GM23338 (cell line): Measurements from ENCODE around the gene GKN2. TPM values are rescaled to one million over a fixed set of nuclear protein-coding genes. Genes with fewer than 3 reads are reported as not detected.

Experiments
- ATAC-seq: fragments of 200-7000 bp; cut with Tn5 transposase; 3 replicates; pipeline ENCODE4 v1.9.1; 2020
- DNase-seq: peaks from one replicate; pipeline ENCODE4 v3.0.0-alpha.2; 2015; ENCODE audit warnings: low spot score
- H2AFZ ChIP-seq: fragments of 200-600 bp; sonication (generic); 2 replicates; pipeline ENCODE4 v1.8.0; 2016; ENCODE audit warnings: antibody characterized with exemption, mild to moderate bottlenecking, moderate library complexity
- H3F3A ChIP-seq: fragments of 200-600 bp; sonication (generic); replicated peaks from 2 replicates; pipeline ENCODE4 v1.8.0; 2017; ENCODE audit warnings: antibody characterized with exemption, mixed run types, low read depth
- H3K27ac ChIP-seq: fragments of 200-600 bp; sonication (generic); 2 replicates; pipeline ENCODE4 v1.6.1; 2016; ENCODE audit warnings: low read depth
- H3K27me3 ChIP-seq: fragments of 200-600 bp; sonication (generic); 2 replicates; pipeline ENCODE4 v1.8.0; 2016; ENCODE audit warnings: mild to moderate bottlenecking, mixed run types, moderate library complexity; ENCODE audit not compliant: insufficient read depth
- H3K36me3 ChIP-seq: fragments of 200-600 bp; sonication (generic); 2 replicates; pipeline ENCODE4 v1.8.0; 2016; ENCODE audit warnings: mild to moderate bottlenecking; ENCODE audit not compliant: insufficient read depth
- H3K4me1 ChIP-seq: fragments of 200-600 bp; sonication (generic); 2 replicates; pipeline ENCODE4 v1.8.0; 2016; ENCODE audit warnings: mild to moderate bottlenecking, moderate library complexity; ENCODE audit not compliant: insufficient read depth
- H3K4me2 ChIP-seq: fragments of 200-600 bp; sonication (generic); 2 replicates; pipeline ENCODE4 v1.7.1; 2017; ENCODE audit warnings: mixed run types
- H3K4me3 ChIP-seq: fragments of 200-600 bp; sonication (generic); 2 replicates; pipeline ENCODE4 v1.6.1; 2016; ENCODE audit warnings: mixed run types
- H3K79me2 ChIP-seq: fragments of 200-600 bp; sonication (generic); replicated peaks from 2 replicates; pipeline ENCODE4 v1.8.0; 2017; ENCODE audit warnings: mild to moderate bottlenecking; ENCODE audit not compliant: insufficient read depth
- H3K9me2 ChIP-seq: fragments of 200-600 bp; sonication (generic); 2 replicates; pipeline ENCODE4 v1.8.0; 2017; ENCODE audit not compliant: insufficient read depth
- H4K20me1 ChIP-seq: fragments of 200-600 bp; sonication (generic); replicated peaks from 2 replicates; pipeline ENCODE4 v1.8.0; 2017; ENCODE audit warnings: mild to moderate bottlenecking; ENCODE audit not compliant: insufficient read depth
- H3K27ac Mint-ChIP-seq: 2 replicates; pipeline ENCODE4 v1.8.0; 2020; ENCODE audit warnings: inconsistent platforms, mild to moderate bottlenecking, moderate library complexity, mixed read lengths
- H3K27me3 Mint-ChIP-seq: 3 replicates; pipeline ENCODE4 v1.8.0; 2022; ENCODE audit warnings: low read depth, mild to moderate bottlenecking, moderate library complexity, mixed read lengths, inconsistent platforms; ENCODE audit not compliant: insufficient read depth, poor library complexity
- H3K36me3 Mint-ChIP-seq: 3 replicates; pipeline ENCODE4 v1.8.0; 2021; ENCODE audit warnings: low read depth, mild to moderate bottlenecking, inconsistent platforms, moderate library complexity, mixed read lengths
- H3K4me1 Mint-ChIP-seq: 3 replicates; pipeline ENCODE4 v1.8.0; 2020; ENCODE audit warnings: mild to moderate bottlenecking, inconsistent platforms, mixed read lengths
- H3K4me3 Mint-ChIP-seq: 3 replicates; pipeline ENCODE4 v1.8.0; 2021; ENCODE audit warnings: moderate library complexity, mild to moderate bottlenecking, inconsistent platforms, mixed read lengths
- H3K9me3 Mint-ChIP-seq: 3 replicates; pipeline ENCODE4 v1.8.0; 2020; ENCODE audit warnings: moderate library complexity, mild to moderate bottlenecking, inconsistent platforms, mixed read lengths
- CREB1 ChIP-seq: fragments of 250-450 bp; sonication (Bioruptor Pico); IDR thresholded peaks from 2 replicates; pipeline ENCODE4 v1.5.0; 2020; ENCODE audit warnings: low read depth, mild to moderate bottlenecking, moderate library complexity
- EZH2phosphoT487 ChIP-seq: fragments of 200-600 bp; sonication (generic); IDR thresholded peaks from one replicate; pipeline ENCODE4 v1.8.1; 2018; ENCODE audit warnings: antibody characterized with exemption; ENCODE audit not compliant: unreplicated experiment
- JUNB ChIP-seq: IDR thresholded peaks from one replicate; pipeline ENCODE4 v1.6.1; 2016; ENCODE audit warnings: antibody characterized with exemption; ENCODE audit not compliant: unreplicated experiment
- NANOG ChIP-seq: IDR thresholded peaks from 2 replicates; pipeline ENCODE4 v1.6.1; 2016; ENCODE audit warnings: antibody characterized with exemption, borderline replicate concordance
- POLR2AphosphoS5 ChIP-seq: IDR thresholded peaks from 2 replicates; pipeline ENCODE4 v1.6.1; 2016; ENCODE audit warnings: antibody characterized with exemption, low read depth
- STAT1 ChIP-seq: IDR thresholded peaks from one replicate; pipeline ENCODE4 v1.6.1; 2016; ENCODE audit warnings: antibody characterized with exemption; ENCODE audit not compliant: unreplicated experiment
- ZNF114 ChIP-seq: fragments of 250-450 bp; sonication (Bioruptor Pico); IDR thresholded peaks from 2 replicates; pipeline ENCODE4 v1.5.0; 2020; ENCODE audit warnings: mild to moderate bottlenecking, moderate library complexity
- polyA plus RNA-seq: library from polyadenylated mRNA; unstranded; fragments of >200 nt; fragmentation: Nextera tagmentation; extraction: Ambion mirVana; gene quantifications from 2 replicates; pipeline ENCODE4 v1.2.1, GENCODE V29; 2016
- total RNA-seq: library from RNA; depleted of rRNA; stranded (reverse); fragments of >200 nt; shearing (Covaris generic); gene quantifications from 2 replicates; pipeline ENCODE4 v1.2.3, GENCODE V29; 2014
- TF ChIP-seq, protein P1 (sequence below): IDR thresholded peaks from one replicate; pipeline ENCODE4 v1.6.1; 2018; ENCODE audit warnings: antibody characterized with exemption; ENCODE audit not compliant: unreplicated experiment
- TF ChIP-seq, protein P2 (sequence below): fragments of 250-450 bp; sonication (Bioruptor Pico); IDR thresholded peaks from 2 replicates; pipeline ENCODE4 v1.5.0; 2020; ENCODE audit warnings: mild to moderate bottlenecking, moderate library complexity

Gene GKN2
- total and polyA plus RNA-seq, 2 experiments from 2014 or later, result not detected

DNA sequence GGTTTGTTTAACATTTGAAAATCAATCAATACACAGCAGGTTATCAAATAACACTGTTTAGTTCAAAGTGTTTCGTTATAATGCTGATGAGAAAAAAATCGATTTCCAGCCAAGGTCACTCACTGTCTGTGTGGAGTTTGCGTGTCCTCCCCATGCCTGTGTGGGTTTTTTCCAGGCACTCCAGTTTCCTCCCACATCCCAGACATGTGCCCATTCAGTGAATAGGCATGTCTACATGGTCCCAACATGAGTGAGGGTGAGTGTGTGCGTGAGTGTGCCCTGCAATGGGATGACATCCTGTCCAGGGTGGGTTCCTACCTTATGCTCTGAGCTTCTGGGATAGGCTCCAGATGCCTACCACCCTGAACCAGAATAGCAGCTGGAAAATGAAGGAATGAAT lies 8.7 kb upstream of the GKN2 start:
- ATAC-seq, result no peak

More for the DNA sequence above, 8.7 kb upstream of the GKN2 start:
- Mint-ChIP-seq H3K9me3 (no peaks in the 10 kb centered on the region), H3K27ac (no peak overlapping the region), H3K4me1 (no peaks in the 10 kb centered on the region), H3K4me3 (no peak overlapping the region), H3K36me3 (no peaks in the 10 kb centered on the region), H3K27me3 (no peaks in the 10 kb centered on the region)
- no peaks in the 10 kb centered on the region for H3K27me3 ChIP-seq
- H3K4me2 ChIP-seq, result no peak overlapping the region
- H4K20me1 ChIP-seq, result no peaks in the 10 kb centered on the region
- no peaks in the 10 kb centered on the region for H3K36me3 ChIP-seq
- no peak overlapping the region for H2AFZ ChIP-seq
- H3K9me2 ChIP-seq, result no peaks in the 10 kb centered on the region
- TF ChIP-seq EZH2phosphoT487 (no peak), CREB1 (no peak), POLR2AphosphoS5 (no peak), NANOG (no peak), ZNF114 (CRISPR knock-in tag) (no peak), JUNB (no peak), STAT1 (no peak)
- TF ChIP-seq, protein P1, sequence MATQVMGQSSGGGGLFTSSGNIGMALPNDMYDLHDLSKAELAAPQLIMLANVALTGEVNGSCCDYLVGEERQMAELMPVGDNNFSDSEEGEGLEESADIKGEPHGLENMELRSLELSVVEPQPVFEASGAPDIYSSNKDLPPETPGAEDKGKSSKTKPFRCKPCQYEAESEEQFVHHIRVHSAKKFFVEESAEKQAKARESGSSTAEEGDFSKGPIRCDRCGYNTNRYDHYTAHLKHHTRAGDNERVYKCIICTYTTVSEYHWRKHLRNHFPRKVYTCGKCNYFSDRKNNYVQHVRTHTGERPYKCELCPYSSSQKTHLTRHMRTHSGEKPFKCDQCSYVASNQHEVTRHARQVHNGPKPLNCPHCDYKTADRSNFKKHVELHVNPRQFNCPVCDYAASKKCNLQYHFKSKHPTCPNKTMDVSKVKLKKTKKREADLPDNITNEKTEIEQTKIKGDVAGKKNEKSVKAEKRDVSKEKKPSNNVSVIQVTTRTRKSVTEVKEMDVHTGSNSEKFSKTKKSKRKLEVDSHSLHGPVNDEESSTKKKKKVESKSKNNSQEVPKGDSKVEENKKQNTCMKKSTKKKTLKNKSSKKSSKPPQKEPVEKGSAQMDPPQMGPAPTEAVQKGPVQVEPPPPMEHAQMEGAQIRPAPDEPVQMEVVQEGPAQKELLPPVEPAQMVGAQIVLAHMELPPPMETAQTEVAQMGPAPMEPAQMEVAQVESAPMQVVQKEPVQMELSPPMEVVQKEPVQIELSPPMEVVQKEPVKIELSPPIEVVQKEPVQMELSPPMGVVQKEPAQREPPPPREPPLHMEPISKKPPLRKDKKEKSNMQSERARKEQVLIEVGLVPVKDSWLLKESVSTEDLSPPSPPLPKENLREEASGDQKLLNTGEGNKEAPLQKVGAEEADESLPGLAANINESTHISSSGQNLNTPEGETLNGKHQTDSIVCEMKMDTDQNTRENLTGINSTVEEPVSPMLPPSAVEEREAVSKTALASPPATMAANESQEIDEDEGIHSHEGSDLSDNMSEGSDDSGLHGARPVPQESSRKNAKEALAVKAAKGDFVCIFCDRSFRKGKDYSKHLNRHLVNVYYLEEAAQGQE, result no peak
- TF ChIP-seq, protein P2, sequence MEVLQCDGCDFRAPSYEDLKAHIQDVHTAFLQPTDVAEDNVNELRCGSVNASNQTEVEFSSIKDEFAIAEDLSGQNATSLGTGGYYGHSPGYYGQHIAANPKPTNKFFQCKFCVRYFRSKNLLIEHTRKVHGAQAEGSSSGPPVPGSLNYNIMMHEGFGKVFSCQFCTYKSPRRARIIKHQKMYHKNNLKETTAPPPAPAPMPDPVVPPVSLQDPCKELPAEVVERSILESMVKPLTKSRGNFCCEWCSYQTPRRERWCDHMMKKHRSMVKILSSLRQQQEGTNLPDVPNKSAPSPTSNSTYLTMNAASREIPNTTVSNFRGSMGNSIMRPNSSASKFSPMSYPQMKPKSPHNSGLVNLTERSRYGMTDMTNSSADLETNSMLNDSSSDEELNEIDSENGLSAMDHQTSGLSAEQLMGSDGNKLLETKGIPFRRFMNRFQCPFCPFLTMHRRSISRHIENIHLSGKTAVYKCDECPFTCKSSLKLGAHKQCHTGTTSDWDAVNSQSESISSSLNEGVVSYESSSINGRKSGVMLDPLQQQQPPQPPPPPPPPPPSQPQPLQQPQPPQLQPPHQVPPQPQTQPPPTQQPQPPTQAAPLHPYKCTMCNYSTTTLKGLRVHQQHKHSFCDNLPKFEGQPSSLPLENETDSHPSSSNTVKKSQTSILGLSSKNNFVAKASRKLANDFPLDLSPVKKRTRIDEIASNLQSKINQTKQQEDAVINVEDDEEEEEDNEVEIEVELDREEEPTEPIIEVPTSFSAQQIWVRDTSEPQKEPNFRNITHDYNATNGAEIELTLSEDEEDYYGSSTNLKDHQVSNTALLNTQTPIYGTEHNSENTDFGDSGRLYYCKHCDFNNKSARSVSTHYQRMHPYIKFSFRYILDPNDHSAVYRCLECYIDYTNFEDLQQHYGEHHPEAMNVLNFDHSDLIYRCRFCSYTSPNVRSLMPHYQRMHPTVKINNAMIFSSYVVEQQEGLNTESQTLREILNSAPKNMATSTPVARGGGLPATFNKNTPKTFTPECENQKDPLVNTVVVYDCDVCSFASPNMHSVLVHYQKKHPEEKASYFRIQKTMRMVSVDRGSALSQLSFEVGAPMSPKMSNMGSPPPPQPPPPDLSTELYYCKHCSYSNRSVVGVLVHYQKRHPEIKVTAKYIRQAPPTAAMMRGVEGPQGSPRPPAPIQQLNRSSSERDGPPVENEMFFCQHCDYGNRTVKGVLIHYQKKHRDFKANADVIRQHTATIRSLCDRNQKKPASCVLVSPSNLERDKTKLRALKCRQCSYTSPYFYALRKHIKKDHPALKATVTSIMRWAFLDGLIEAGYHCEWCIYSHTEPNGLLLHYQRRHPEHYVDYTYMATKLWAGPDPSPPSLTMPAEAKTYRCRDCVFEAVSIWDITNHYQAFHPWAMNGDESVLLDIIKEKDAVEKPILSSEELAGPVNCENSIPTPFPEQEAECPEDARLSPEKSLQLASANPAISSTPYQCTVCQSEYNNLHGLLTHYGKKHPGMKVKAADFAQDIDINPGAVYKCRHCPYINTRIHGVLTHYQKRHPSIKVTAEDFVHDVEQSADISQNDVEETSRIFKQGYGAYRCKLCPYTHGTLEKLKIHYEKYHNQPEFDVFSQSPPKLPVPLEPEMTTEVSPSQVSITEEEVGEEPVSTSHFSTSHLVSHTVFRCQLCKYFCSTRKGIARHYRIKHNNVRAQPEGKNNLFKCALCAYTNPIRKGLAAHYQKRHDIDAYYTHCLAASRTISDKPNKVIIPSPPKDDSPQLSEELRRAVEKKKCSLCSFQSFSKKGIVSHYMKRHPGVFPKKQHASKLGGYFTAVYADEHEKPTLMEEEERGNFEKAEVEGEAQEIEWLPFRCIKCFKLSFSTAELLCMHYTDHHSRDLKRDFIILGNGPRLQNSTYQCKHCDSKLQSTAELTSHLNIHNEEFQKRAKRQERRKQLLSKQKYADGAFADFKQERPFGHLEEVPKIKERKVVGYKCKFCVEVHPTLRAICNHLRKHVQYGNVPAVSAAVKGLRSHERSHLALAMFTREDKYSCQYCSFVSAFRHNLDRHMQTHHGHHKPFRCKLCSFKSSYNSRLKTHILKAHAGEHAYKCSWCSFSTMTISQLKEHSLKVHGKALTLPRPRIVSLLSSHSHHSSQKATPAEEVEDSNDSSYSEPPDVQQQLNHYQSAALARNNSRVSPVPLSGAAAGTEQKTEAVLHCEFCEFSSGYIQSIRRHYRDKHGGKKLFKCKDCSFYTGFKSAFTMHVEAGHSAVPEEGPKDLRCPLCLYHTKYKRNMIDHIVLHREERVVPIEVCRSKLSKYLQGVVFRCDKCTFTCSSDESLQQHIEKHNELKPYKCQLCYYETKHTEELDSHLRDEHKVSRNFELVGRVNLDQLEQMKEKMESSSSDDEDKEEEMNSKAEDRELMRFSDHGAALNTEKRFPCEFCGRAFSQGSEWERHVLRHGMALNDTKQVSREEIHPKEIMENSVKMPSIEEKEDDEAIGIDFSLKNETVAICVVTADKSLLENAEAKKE (CRISPR knock-in tag), result no peak
- no peaks in the 10 kb centered on the region for H3F3A ChIP-seq
- no peak for DNase-seq
- H3K79me2 ChIP-seq, result no peaks in the 10 kb centered on the region
- no peaks in the 10 kb centered on the region for H3K4me1 ChIP-seq
- H3K4me3 ChIP-seq, result no peak overlapping the region
- no peak overlapping the region for H3K27ac ChIP-seq
